Endothelial cell of umbilical vein (primary cell): ENCODE data around the gene TMEM200B. TPM values are rescaled to one million over a fixed set of nuclear protein-coding genes. Genes with fewer than 3 reads are reported as not detected.

Source experiments
- BruUV-seq: library from RNA; stranded (reverse); fragments of 400-500 nt; replicated peaks from 2 replicates; lab custom pipeline; 2021; lab: Mats Ljungman, UMichigan
- CTCF ChIA-PET: fragments of 300-600, 350-600 bp; sonication (Branson Sonifier 250); formaldehyde crosslinking; loops from one replicate; lab custom pipeline; 2021; ENCODE audit warnings: antibody characterized with exemption, inconsistent platforms; lab: Charles Lee
- POLR2A ChIA-PET: fragments of 300-600, 350-600 bp; sonication (Branson Sonifier 250); formaldehyde crosslinking; loops from one replicate; lab custom pipeline; 2021; ENCODE audit warnings: antibody characterized with exemption, inconsistent platforms; lab: Charles Lee
- DNase-seq: peaks from one replicate; pipeline ENCODE4 v3.0.0-alpha.2; 2011; ENCODE audit warnings: low read depth, low spot score
- FAIRE-seq: peaks from 2 replicates; lab custom pipeline; 2011; peaks lifted over from hg19 to GRCh38; lab: Jason Lieb, UNC
- H2AFZ ChIP-seq: 2 replicates; pipeline ENCODE4 v1.6.0; 2012; ENCODE audit warnings: low read depth, low read length, control low read depth, inconsistent platforms
- H3K27ac ChIP-seq: 2 replicates; pipeline ENCODE4 v1.5.1; 2011; ENCODE audit warnings: low read depth, mild to moderate bottlenecking, control low read depth, low read length, moderate library complexity; ENCODE audit not compliant: insufficient read depth
- H3K27me3 ChIP-seq, 2 experiments: 2 replicates each; pipeline versions ENCODE4 v1.6.0 to v1.6.1; 2011; ENCODE audit warnings: low read length in 2 of 2, mixed read lengths in 1 of 2; ENCODE audit not compliant: control insufficient read depth in 2 of 2, insufficient read depth in 2 of 2
- H3K36me3 ChIP-seq, 2 experiments: 2 replicates in 1 of 2; 3 replicates in 1 of 2; pipeline ENCODE4 v1.5.1; 2011; ENCODE audit warnings: low read length in 2 of 2, mild to moderate bottlenecking in 1 of 2, moderate library complexity in 1 of 2; ENCODE audit not compliant: control insufficient read depth in 2 of 2, insufficient read depth in 2 of 2; ENCODE audit errors: extremely low read depth in 1 of 2
- H3K4me1 ChIP-seq: 3 replicates; pipeline ENCODE4 v1.5.1; 2011; ENCODE audit warnings: mild to moderate bottlenecking, low read length; ENCODE audit not compliant: control insufficient read depth, insufficient read depth; ENCODE audit errors: extremely low read depth
- H3K4me2 ChIP-seq: 2 replicates; pipeline ENCODE4 v1.6.1; 2011; ENCODE audit warnings: low read length, control low read depth, mixed read lengths; ENCODE audit not compliant: insufficient read depth
- H3K4me3 ChIP-seq, 3 experiments: fragments of 200-600 bp in 1 of 3; sonication (generic), shearing (Covaris generic) in 1 of 3; replicated peaks in 1 of 3; 2 replicates each; pipeline ENCODE4 v1.5.1; 2011 to 2016; ENCODE audit warnings: control low read depth in 3 of 3, low read length in 3 of 3, mild to moderate bottlenecking in 2 of 3, inconsistent platforms in 1 of 3, low read depth in 1 of 3, moderate library complexity in 1 of 3; ENCODE audit not compliant: insufficient read depth in 1 of 3
- H3K79me2 ChIP-seq: 2 replicates; pipeline ENCODE4 v1.6.0; 2012; ENCODE audit warnings: low read length, inconsistent platforms; ENCODE audit not compliant: control insufficient read depth, insufficient read depth
- H3K9ac ChIP-seq: replicated peaks from 2 replicates; pipeline ENCODE3; 2011; ENCODE audit warnings: low read length, control low read depth; ENCODE audit not compliant: insufficient read depth; ENCODE audit errors: extremely low read depth
- H3K9me1 ChIP-seq: replicated peaks from 3 replicates; pipeline ENCODE4 v1.6.0; 2011; ENCODE audit warnings: mild to moderate bottlenecking, low read length; ENCODE audit not compliant: control insufficient read depth, insufficient read depth; ENCODE audit errors: extremely low read depth
- H3K9me3 ChIP-seq: replicated peaks from 2 replicates; pipeline ENCODE4 v1.5.1; 2012; ENCODE audit warnings: low read length, inconsistent platforms; ENCODE audit not compliant: control insufficient read depth, insufficient read depth
- H4K20me1 ChIP-seq: replicated peaks from 2 replicates; pipeline ENCODE3; 2011; ENCODE audit warnings: mild to moderate bottlenecking, low read length; ENCODE audit not compliant: control insufficient read depth, insufficient read depth; ENCODE audit errors: extremely low read depth
- EZH2 ChIP-seq: IDR thresholded peaks from 2 replicates; pipeline ENCODE4 v1.6.1; 2012; ENCODE audit warnings: borderline replicate concordance, low read depth, mild to moderate bottlenecking, moderate library complexity, low read length, inconsistent platforms; ENCODE audit not compliant: severe bottlenecking
- FOS ChIP-seq: IDR thresholded peaks from 2 replicates; pipeline ENCODE4 v1.6.1; 2011; ENCODE audit warnings: mild to moderate bottlenecking, low read length, moderate library complexity, borderline replicate concordance; ENCODE audit not compliant: insufficient read depth
- GATA2 ChIP-seq: IDR thresholded peaks from 2 replicates; pipeline ENCODE4 v1.7.0; 2011; ENCODE audit warnings: low read depth, mild to moderate bottlenecking, moderate library complexity, mixed read lengths, low read length; ENCODE audit not compliant: insufficient read length, insufficient read depth
- JUN ChIP-seq: IDR thresholded peaks from 2 replicates; pipeline ENCODE4 v1.6.1; 2011; ENCODE audit warnings: borderline replicate concordance, low read depth; ENCODE audit not compliant: insufficient read length, insufficient read depth
- MYC ChIP-seq: IDR thresholded peaks from one replicate; pipeline ENCODE4 v1.6.1; 2011; ENCODE audit warnings: mild to moderate bottlenecking, low read depth, low read length
- POLR2A ChIP-seq: IDR thresholded peaks from 2 replicates; pipeline ENCODE4 v1.6.1; 2012; ENCODE audit warnings: low read depth, mild to moderate bottlenecking, control low read depth, low read length
- POLR2AphosphoS5 ChIP-seq: IDR thresholded peaks from 2 replicates; pipeline ENCODE4 v1.6.1; 2012; ENCODE audit warnings: low read depth, mild to moderate bottlenecking, control low read depth, low read length, moderate library complexity; ENCODE audit not compliant: insufficient read depth
- dilution Hi-C: fragments of 300-500 bp; cut with MboI; formaldehyde crosslinking; loops from one replicate; pipeline ENCODE4 v1.15.0; 2019; ENCODE audit warnings: low sequenced_read_pairs; ENCODE audit not compliant: extremely low pct_ligation_motif_present
- intact Hi-C: fragments of 100-400 bp; cut with micrococcal nuclease; formaldehyde crosslinking; loops from one replicate; pipeline ENCODE4 v1.10.0; 2022
- polyA plus RNA-seq, 4 experiments: library from polyadenylated mRNA; depleted of rRNA in 3 of 4; stranded (reverse) in 3 of 4; unstranded in 1 of 4; fragments of >200 nt; gene quantifications; 2 replicates each; pipeline versions ENCODE4 v1.2.1 to v1.2.3, GENCODE V29; 2011 to 2012; ENCODE audit warnings: missing spikeins in 1 of 4
- total RNA-seq: library from RNA; stranded (reverse); gene quantifications from 2 replicates; pipeline ENCODE4 v1.2.3, GENCODE V29; 2021
- TF ChIP-seq, protein P1 (sequence below): IDR thresholded peaks from 2 replicates; pipeline ENCODE4 v1.6.1; 2011; ENCODE audit not compliant: insufficient read depth, insufficient read length
- TF ChIP-seq, protein P2 (sequence below), 2 donors: IDR thresholded peaks; 1 replicate in 1 of 2; 2 replicates in 1 of 2; pipeline ENCODE4 v1.5.1; 2011; ENCODE audit warnings: low read length in 2 of 2, mild to moderate bottlenecking in 2 of 2, moderate library complexity in 2 of 2, control low read depth in 1 of 2, inconsistent platforms in 1 of 2, low read depth in 1 of 2; ENCODE audit not compliant: insufficient read depth in 1 of 2; ENCODE audit errors: extremely low read depth in 1 of 2

The TMEM200B gene
- total and polyA plus RNA-seq, 2 donors (not counting 3 experiments of a cell fraction or from before 2014, with no cell fraction given): 0.72 to 1.6 TPM

DNA sequence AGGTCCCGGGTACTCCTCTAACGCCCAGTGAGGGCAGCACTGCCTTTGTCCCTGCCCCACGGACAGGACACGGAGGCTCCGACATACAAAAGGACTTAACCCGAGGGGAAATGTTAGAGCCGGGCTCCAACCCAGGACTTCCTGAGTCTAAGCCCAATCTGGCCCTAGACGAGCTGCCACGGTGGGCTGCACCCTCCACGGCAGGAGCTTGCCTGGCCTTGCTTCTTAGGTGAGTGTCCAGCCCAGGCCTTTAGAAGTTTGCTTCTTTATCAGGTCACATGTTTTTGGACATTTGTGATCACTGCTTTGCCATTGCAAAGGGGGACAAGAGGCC lies 11.0 kb upstream of the TMEM200B start:
- Histone ChIP-seq H3K4me3 (no peak overlapping the region), H3K9ac (no peak overlapping the region), H3K27me3 (peaks cover 0 to 3% of the 10 kb centered on the region in 2 experiments), H3K9me1 (no peaks in the 10 kb centered on the region), H3K4me1 (no peaks in the 10 kb centered on the region), H3K36me3 (no peaks in the 10 kb centered on the region), H3K27ac (no peak overlapping the region), H2AFZ (peak overlapping the region; percentile 29), H3K9me3 (no peaks in the 10 kb centered on the region), H3K79me2 (no peaks in the 10 kb centered on the region), H4K20me1 (no peaks in the 10 kb centered on the region), H3K4me2 (no peak overlapping the region)
- dilution Hi-C loops (no loop called here), intact Hi-C loops (no loop called here)
- TF ChIP-seq, protein P1, sequence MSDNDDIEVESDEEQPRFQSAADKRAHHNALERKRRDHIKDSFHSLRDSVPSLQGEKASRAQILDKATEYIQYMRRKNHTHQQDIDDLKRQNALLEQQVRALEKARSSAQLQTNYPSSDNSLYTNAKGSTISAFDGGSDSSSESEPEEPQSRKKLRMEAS: no peak
- TF ChIP-seq EZH2 (no peak), POLR2A (no peak), MYC (no peak), FOS (no peak), GATA2 (no peak), POLR2AphosphoS5 (no peak), JUN (no peak)
- TF ChIP-seq, protein P2, sequence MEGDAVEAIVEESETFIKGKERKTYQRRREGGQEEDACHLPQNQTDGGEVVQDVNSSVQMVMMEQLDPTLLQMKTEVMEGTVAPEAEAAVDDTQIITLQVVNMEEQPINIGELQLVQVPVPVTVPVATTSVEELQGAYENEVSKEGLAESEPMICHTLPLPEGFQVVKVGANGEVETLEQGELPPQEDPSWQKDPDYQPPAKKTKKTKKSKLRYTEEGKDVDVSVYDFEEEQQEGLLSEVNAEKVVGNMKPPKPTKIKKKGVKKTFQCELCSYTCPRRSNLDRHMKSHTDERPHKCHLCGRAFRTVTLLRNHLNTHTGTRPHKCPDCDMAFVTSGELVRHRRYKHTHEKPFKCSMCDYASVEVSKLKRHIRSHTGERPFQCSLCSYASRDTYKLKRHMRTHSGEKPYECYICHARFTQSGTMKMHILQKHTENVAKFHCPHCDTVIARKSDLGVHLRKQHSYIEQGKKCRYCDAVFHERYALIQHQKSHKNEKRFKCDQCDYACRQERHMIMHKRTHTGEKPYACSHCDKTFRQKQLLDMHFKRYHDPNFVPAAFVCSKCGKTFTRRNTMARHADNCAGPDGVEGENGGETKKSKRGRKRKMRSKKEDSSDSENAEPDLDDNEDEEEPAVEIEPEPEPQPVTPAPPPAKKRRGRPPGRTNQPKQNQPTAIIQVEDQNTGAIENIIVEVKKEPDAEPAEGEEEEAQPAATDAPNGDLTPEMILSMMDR (IDR thresholded peaks at IDR 0.05; ENCODE audit: extremely low read depth in 1 of 2, insufficient read depth in 1 of 2, low read depth in 1 of 2, low read length in 2 of 2): no peak
- DNase-seq (no peak), FAIRE-seq (no peak)
- CTCF ChIA-PET: interaction anchor here (0.6 to 0.9 kb wide), 2 partner anchors 10 to 15 kb away, joined by 3 to 5 read pairs; no protein-coding TSS in a partner anchor
- POLR2A ChIA-PET: interaction anchor here (1.0 kb wide), 1 partner anchor 47 kb away, joined by 3 read pairs; the partner anchor contains the start of gene SRSF4
- no TSS peak for BruUV-seq
